Transverse colon (tissue), 4 donors: ENCODE data around the gene SSR3. TPM values are rescaled to one million over a fixed set of nuclear protein-coding genes. Genes with fewer than 3 reads are reported as not detected.

ENCODE experiments used
- DNase-seq: peaks from one replicate; pipeline ENCODE4 v3.0.0-alpha.2; 2019
- H3K27ac ChIP-seq, 4 donors: fragments of 200-600 bp; sonication (generic); 2 replicates each; pipeline ENCODE4 v1.5.1; 2016 to 2018; ENCODE audit warnings: inconsistent platforms in 4 of 4
- H3K27me3 ChIP-seq: fragments of 200-600 bp; sonication (generic); 2 replicates; pipeline ENCODE4 v1.5.1; 2017; ENCODE audit warnings: inconsistent platforms
- H3K36me3 ChIP-seq, 4 donors: fragments of 200-600 bp; sonication (generic); 2 replicates each; pipeline ENCODE4 v1.5.1; 2017 to 2019; ENCODE audit warnings: inconsistent platforms in 4 of 4
- H3K4me1 ChIP-seq, 4 donors: fragments of 200-600 bp; sonication (generic); 2 replicates each; pipeline ENCODE4 v1.5.1; 2017 to 2020; ENCODE audit warnings: inconsistent platforms in 4 of 4
- H3K4me3 ChIP-seq, 4 donors: fragments of 200-600 bp; sonication (generic); 1 replicate in 1 of 4; 2 replicates in 3 of 4; pipeline versions ENCODE4 v1.5.1 to v1.6.1; 2017 to 2019; ENCODE audit warnings: inconsistent platforms in 4 of 4
- H3K9me3 ChIP-seq, 2 donors: fragments of 200-600 bp; sonication (generic); 2 replicates each; pipeline ENCODE4 v1.5.1; 2017 to 2019; ENCODE audit warnings: inconsistent platforms in 2 of 2
- CTCF ChIP-seq, 5 experiments: fragments of 200-600 bp in 3 of 5; fragments of 450-650 bp in 2 of 5; sonication (generic) in 3 of 5; IDR thresholded peaks; 1 replicate in 2 of 5; 2 replicates in 3 of 5; pipeline ENCODE4 v1.5.1; 2016 to 2017; ENCODE audit warnings: antibody characterized with exemption in 5 of 5, inconsistent platforms in 3 of 5, mild to moderate bottlenecking in 2 of 5, moderate library complexity in 1 of 5
- EP300 ChIP-seq: sonication (generic); formaldehyde crosslinking; IDR thresholded peaks from one replicate; pipeline ENCODE4 v1.6.1; 2017; ENCODE audit warnings: antibody characterized with exemption, low read depth
- POLR2A ChIP-seq: fragments of 450-650 bp; IDR thresholded peaks from one replicate; pipeline ENCODE4 v1.6.1; 2016; ENCODE audit warnings: antibody characterized with exemption, mild to moderate bottlenecking, moderate library complexity
- POLR2AphosphoS5 ChIP-seq, 3 donors: sonication (generic); formaldehyde crosslinking; IDR thresholded peaks; one replicate each; pipeline ENCODE4 v1.6.1; 2016; ENCODE audit warnings: antibody characterized with exemption in 3 of 3
- WGBS, 2 donors: methylation state at CpG; one replicate each; pipeline ENCODE4 v1.1.5; 2018; ENCODE audit warnings: low coverage in 1 of 2; 5-methylcytosine and 5-hydroxymethylcytosine counted together
- in situ Hi-C, 4 donors: fragments of 200-750 bp; cut with MboI; loops; one replicate each; pipeline versions ENCODE4 v1.15.0 to v1.15.1; 2017; ENCODE audit warnings: low sequenced_read_pairs in 3 of 4, low pct_ligation_motif_present in 1 of 4, low pct_unique_long_range_greater_than_20kb in 1 of 4
- intact Hi-C: fragments of 100-400 bp; cut with DNase I; formaldehyde crosslinking; loops from one replicate; pipeline ENCODE4 v1.15.1; 2023; ENCODE audit warnings: low total_unique reads
- total RNA-seq, 4 donors: library from RNA; depleted of rRNA; stranded (reverse); fragments of >200 nt; gene quantifications; one replicate each; pipeline ENCODE4 v1.1.0, GENCODE V29; 2016

Gene SSR3
- total RNA-seq = 10 to 100 TPM; 21.7 to 68.8 (median 50.1) TPM

GRCh38 chr3:156554842-156555687 is at the start of gene SSR3:
Gene SSR3 (minus strand): TSS chr3:156555117. CDS start chr3:156555089, 28 bp downstream.
- in situ Hi-C loops = loop anchor here (10.0 to 25.0 kb wide), 6 partner anchors 107 to 532 kb away; partner anchors contain the start of genes TIPARP (in 2 of the 4) and LEKR1 (in 1 of the 4)
- DNase-seq = peak; percentile 99
- Histone ChIP-seq H3K27ac (peak within 1 kb of the TSS; percentile 89 to 97 (median 90)), H3K9me3 (no peaks in the 10 kb centered on the region), H3K4me3 (peak within 1 kb of the TSS; percentile 69 to 95 (median 76)), H3K27me3 (no peaks in the 10 kb centered on the region), H3K36me3 (peaks cover 0 to 10% (median 0%) of the 10 kb centered on the region in 4 donors), H3K4me1 (peaks cover 8 to 43% (median 25%) of the 10 kb centered on the region in 4 donors)
- intact Hi-C loops = no loop called here
- WGBS, 2 donors = 3 to 16% methylated on average over 10 to 59 of the region's 60 CpGs
- TF ChIP-seq CTCF (IDR thresholded peaks at IDR 0.05) (peak; percentile 37 to 92 (median 45)), POLR2A (peak; percentile 91), POLR2AphosphoS5 (IDR thresholded peaks at IDR 0.05) (peak; percentile 96 to 97 (median 97)), EP300 (no peak)

- in situ Hi-C loops = no loop called here
- intact Hi-C loops = no loop called here
- H3K36me3 ChIP-seq = no peaks in the 10 kb centered on the region
- H3K27ac ChIP-seq = no peak overlapping the region
- no peaks in the 10 kb centered on the region for H3K27me3 ChIP-seq
- peaks cover 0 to 16% (median 0%) of the 10 kb centered on the region in 4 donors for H3K4me1 ChIP-seq
- 81% methylated on average over 2 of the region's 2 CpGs; no CpG with 5 or more reads in 1 of the 2 donors for WGBS, 2 donors
- DNase-seq = no peak
- H3K9me3 ChIP-seq = no peaks in the 10 kb centered on the region
- no peak overlapping the region for H3K4me3 ChIP-seq
- no peak for TF ChIP-seq POLR2A
- no peak for TF ChIP-seq CTCF (IDR thresholded peaks at IDR 0.05)
- TF ChIP-seq EP300 = no peak
- TF ChIP-seq POLR2AphosphoS5 (IDR thresholded peaks at IDR 0.05) = no peak
These were observed 49.2 kb upstream of the SSR3 start for GRCh38 chr3:156604064-156604641.

GRCh38 chr3:156603379-156604017 is 48.6 kb upstream of the SSR3 start:
- DNase-seq = no peak
- H3K9me3 ChIP-seq = no peaks in the 10 kb centered on the region
- H3K4me1 ChIP-seq = peaks cover 0 to 16% (median 0%) of the 10 kb centered on the region in 4 donors
- no peak overlapping the region for H3K27ac ChIP-seq
- no peak overlapping the region for H3K4me3 ChIP-seq
- 89% methylated on average over 2 of the region's 2 CpGs; no CpG with 5 or more reads in 1 of the 2 donors for WGBS, 2 donors
- H3K27me3 ChIP-seq = no peaks in the 10 kb centered on the region
- intact Hi-C loops = no loop called here
- H3K36me3 ChIP-seq = no peaks in the 10 kb centered on the region
- TF ChIP-seq EP300 (no peak), POLR2A (no peak), POLR2AphosphoS5 (IDR thresholded peaks at IDR 0.05) (no peak), CTCF (IDR thresholded peaks at IDR 0.05) (no peak)
- in situ Hi-C loops = no loop called here

GRCh38 chr3:156602424-156602823 is 47.5 kb upstream of the SSR3 start:
- H3K4me3 ChIP-seq = no peak overlapping the region

More at GRCh38 chr3:156602424-156602823, 47.5 kb upstream of the SSR3 start:
- Histone ChIP-seq H3K36me3 (no peaks in the 10 kb centered on the region), H3K4me1 (peaks cover 0 to 16% (median 0%) of the 10 kb centered on the region in 4 donors), H3K27ac (no peak overlapping the region), H3K9me3 (no peaks in the 10 kb centered on the region), H3K27me3 (no peaks in the 10 kb centered on the region)
- DNase-seq = no peak
- TF ChIP-seq EP300 (no peak), POLR2A (no peak), POLR2AphosphoS5 (IDR thresholded peaks at IDR 0.05) (no peak), CTCF (IDR thresholded peaks at IDR 0.05) (no peak)
- in situ Hi-C loops (no loop called here), intact Hi-C loops (no loop called here)
- 56 to 74% methylated on average over 2 of the region's 2 CpGs for WGBS, 2 donors
